OCI-LY3 (cell line): ENCODE data around the gene SMG7.

Source experiments
- CTCF ChIP-seq: fragments of 200-600, 300-600 bp; sonication (generic); IDR thresholded peaks from 2 replicates; pipeline ENCODE4 v1.5.1; 2014; ENCODE audit warnings: antibody characterized with exemption, low read length, low read depth
- EZH2phosphoT487 ChIP-seq: fragments of 200-600 bp; shearing (Covaris generic); IDR thresholded peaks from 2 replicates; pipeline ENCODE4 v1.6.1; 2018; ENCODE audit warnings: antibody characterized with exemption, mixed run types, low read depth

DNA sequence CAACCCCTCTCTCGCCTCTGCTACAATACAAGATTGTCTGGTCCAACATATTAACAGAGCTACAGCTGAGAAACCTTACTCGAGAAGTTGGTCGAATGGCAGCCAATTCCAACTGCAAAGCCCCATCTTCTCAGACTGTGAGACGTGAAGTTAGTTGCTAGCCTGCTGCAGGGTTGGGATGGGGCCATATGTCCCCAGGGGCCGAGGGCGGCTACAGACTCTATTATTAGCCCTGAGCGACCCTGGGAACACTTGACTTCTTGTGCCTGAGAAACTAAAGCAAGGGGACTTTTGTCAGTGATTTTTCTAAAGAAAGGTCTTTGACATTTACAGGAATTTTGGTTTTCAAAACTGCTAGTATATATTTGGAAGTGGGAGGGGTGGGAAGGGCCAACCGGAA lies 104.2 kb downstream of the SMG7 start:
- TF ChIP-seq CTCF: no peak
- TF ChIP-seq EZH2phosphoT487: no peak
